Left hindlimb (tissue), 1 donor: Measurements from ENCODE around the gene JMJD4.
A peak's percentile ranks its signal among the peaks of the same experiment; 100 is the strongest.

ENCODE experiments used
- DNase-seq: peaks from one replicate; pipeline ENCODE4 v3.0.0-alpha.2; 2018

The JMJD4 gene

GRCh38 chr1:227749225-227749624 lies 14.1 kb upstream of the JMJD4 start:
- no peak for DNase-seq

- DNase-seq: no peak
Measured at GRCh38 chr1:227748496-227749182, 13.5 kb upstream of the JMJD4 start.

DNA sequence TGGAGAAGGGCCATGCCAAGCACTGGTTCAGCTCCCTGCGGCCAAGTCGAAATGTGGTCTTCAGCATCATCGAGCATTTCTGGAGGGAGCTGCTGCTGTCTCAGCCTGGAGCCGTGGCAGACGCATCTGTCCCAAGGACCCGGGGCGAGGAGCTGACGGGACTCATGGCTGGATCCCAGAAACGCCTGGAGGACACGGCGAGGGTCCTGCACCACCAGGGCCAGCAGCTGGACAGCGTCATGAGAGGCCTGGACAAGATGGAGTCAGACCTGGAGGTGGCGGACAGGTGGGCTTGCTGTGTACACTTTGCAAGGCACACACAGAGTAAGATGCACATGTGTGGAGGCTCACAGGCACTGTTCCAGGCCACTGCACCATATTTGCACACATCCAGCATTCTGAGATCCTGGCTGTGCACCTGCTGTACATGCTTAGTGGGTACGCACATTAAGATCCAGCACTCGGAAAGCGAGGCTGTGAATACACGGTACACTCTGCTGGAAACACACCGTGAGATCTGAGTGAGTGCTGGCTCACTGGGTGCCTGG lies 12.9 kb upstream of the JMJD4 start:
- DNase-seq: no peak

GRCh38 chr1:227747382-227747781 lies 12.3 kb upstream of the JMJD4 start:
- no peak for DNase-seq

- no peak for DNase-seq
Measured at GRCh38 chr1:227746676-227747075, 11.6 kb upstream of the JMJD4 start.

- DNase-seq: no peak
Measured at GRCh38 chr1:227745568-227746265, 10.6 kb upstream of the JMJD4 start.

- no peak for DNase-seq
Measured at GRCh38 chr1:227744668-227745067, 9.6 kb upstream of the JMJD4 start.

DNA sequence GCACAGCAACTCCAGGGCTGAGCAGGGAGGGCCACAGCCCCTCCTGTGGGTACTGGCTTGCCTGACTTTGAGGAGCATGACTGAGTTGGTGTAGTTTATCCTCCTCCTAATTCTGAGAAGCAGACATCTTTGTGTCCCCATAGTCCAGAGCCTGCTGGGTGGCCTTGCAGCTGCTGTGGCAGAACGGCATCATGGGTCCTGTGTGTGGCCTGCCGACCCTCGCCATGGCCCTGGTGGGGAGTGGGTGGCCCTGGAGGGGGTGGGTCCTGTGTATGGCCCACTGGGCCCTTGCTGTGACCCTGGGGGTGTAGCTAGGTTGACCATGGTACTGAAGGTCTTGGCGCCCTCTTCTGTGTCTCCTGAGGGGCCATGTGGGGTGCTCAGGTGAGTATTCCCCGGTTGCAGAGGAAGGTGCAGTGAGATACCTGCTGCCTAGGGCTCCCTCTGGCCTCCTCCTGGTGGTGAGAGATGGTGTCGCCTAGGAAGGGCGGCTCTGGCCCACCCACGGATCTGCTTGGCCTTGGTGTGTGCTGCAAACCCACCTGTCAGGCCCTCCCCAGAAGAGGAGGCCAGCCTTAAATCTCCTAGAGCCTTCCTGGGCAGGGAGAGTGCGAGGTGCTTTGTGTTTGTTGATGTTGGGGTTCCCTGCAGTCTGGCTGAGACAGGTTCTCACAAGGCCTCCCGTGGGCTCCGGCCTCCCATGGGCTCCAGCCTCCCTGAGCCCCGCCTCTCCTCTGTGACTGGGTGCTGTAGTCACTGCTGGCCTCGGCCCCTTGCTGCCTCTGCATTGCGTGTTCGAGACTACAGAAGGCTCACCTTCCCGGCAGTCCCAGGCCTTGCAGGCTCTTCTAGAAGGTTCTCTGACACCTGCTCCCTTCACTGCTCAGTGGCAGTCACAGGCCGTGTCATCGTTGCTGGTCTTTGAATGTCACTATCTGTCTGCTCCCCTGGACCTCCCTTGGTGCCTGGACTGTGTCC lies 7.9 kb upstream of the JMJD4 start:
- no peak for DNase-seq

DNA sequence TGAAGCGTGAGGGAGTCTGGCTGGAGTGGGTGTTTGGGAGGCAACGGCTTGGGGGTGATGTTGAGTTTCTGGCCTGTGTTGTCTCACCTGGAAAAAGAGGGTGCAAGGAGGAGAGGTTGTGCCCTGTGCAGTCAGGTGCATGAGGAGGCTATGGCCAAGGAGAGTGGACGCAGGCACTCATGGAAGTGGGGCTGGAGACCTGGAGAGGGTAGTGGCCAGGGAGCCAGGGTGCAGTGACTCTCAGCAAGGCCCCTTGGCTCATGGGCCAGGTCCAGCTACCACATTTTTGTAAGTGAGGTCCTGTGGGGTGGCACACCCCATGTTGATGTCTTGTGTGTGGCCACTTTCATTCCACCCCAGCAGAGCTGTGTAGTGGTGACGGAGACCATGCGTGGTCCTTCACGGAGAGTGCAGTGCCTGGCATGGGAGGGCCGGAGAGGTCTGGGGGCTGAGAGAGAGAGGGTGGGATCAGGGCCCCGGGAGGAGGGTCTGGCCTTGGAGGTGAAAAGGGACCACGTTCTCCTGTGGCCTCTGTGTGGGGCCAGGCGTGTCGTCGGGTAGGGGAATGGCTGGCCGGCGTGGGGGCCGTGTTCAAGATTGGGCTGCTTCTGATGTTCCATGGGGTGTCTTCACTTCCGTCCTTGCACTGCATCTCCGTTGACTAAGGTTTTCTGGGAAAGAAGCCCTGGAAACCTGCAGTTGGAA lies 6.2 kb upstream of the JMJD4 start:
- no peak for DNase-seq

DNA sequence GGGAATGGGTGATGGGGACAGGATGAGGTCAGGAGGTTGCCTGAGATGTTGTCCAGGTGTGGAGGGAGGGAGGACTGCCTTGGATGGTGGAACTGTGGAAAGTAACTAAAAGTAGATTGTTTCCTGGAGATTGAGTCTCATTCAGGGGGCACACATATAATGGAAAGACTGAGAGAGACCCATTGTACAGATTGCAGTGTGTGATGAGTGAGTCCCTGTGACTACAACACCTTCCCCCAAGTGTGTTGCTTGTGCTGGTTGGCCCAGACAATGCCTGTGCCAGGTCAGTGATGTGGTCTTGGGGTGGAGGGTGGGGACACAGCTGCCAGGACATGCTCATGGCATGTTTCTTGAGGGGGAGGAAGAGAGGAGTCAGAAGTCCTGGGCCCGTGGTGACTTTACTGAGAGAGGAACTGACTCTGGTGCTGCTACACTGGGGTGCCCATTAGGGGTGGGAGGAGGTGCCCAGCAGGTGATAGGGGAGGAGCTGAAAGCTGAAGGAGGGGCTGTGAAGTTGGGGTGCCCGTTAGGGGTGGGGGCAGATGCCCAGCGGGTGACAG lies 5.4 kb upstream of the JMJD4 start:
- DNase-seq: no peak

- no peak for DNase-seq
Measured at GRCh38 chr1:227739636-227740035, 4.5 kb upstream of the JMJD4 start.

DNA sequence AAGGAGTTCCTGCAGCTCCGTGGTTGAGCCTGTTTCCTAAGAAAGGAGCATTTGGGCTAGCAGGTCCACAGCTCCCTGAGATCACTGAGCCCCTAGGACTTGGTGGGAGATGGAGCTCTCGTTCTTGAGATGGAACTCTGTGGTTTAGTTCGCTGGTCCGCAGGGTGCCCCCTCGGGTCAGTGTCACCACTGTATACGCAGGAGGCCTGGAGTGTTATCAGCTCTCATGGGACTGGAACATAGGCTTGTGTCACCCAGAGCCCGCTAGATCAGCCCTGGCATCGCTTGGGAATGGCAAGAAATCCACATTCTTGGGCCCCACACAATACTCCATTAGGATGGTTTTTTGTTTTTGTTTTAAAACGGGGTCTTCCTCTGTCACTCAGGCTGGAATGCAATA lies 3.7 kb upstream of the JMJD4 start:
- DNase-seq: no peak

- DNase-seq: no peak
Measured at GRCh38 chr1:227736814-227737432, 1.8 kb upstream of the JMJD4 start.

GRCh38 chr1:227735539-227736285 lies 610 bp upstream of the JMJD4 start:
- no peak for DNase-seq

- DNase-seq: no peak
Measured at GRCh38 chr1:227734546-227734855, 601 bp downstream of the JMJD4 start.

DNA sequence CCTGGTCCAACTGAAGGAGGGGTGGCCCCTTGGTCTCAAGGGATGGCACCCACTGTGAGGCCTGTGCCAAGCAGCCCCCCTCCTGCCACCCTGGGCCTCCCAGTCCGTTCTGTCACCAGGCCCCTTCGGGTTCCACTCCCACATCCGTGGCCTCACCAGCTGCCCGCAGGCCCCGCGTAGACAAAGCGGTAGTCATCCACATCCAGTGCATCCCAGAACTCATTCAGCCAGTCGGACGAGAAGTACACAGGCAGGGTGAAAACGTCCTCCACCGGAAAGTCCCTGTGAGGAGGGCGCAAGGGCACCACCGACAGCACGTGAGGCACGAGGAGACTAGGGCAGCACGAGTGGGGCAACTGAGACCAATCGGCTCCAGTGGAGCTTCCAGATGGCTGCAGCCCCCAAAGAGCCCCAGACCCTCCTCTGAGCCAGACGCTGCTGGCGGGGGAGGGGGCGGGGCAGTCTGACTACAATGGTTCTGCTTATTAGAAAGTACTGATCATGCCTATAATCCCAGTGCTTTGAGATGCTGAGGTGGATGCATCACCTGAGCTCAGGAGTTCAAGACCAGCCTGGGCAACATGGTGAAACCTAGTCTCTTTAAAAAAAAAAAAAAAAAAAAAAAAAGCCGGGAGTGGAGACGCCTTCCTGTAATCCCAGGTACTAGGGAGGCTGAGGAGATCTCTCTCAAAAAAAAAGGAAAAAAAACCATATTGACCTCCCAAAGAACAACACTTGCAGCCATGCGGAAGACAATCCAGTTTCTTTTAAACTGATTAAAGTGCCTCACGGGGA lies 1.2 kb downstream of the JMJD4 start:
- DNase-seq: no peak

- no peak for DNase-seq
Measured at GRCh38 chr1:227733309-227733705, 1.8 kb downstream of the JMJD4 start.

GRCh38 chr1:227732586-227733308 lies 2.4 kb downstream of the JMJD4 start:
- peak; percentile 27 for DNase-seq
